Smooth muscle cell (in vitro differentiated cells): ENCODE measurements around the gene SUCLG2. TPM values are rescaled to one million over a fixed set of nuclear protein-coding genes. Genes with fewer than 3 reads are reported as not detected.

Experiments used
- DNase-seq: peaks from one replicate; lab custom pipeline; 2025; ENCODE audit not compliant: unreplicated experiment; lab: John Stamatoyannopoulos, UW
- H2AFZ ChIP-seq: fragments of 200-600 bp; sonication (generic); 2 replicates; pipeline ENCODE4 v1.6.0; 2016; ENCODE audit warnings: antibody characterized with exemption, low read depth, mild to moderate bottlenecking
- H3F3A ChIP-seq: fragments of 200-600 bp; sonication (generic); 2 replicates; pipeline ENCODE4 v1.6.0; 2017; ENCODE audit warnings: antibody characterized with exemption, low read depth
- H3K27ac ChIP-seq: fragments of 200-600 bp; sonication (generic); 2 replicates; pipeline ENCODE4 v1.5.1; 2016; ENCODE audit warnings: low read depth, mild to moderate bottlenecking
- H3K27me3 ChIP-seq: fragments of 200-600 bp; sonication (generic); 2 replicates; pipeline ENCODE4 v1.6.1; 2016; ENCODE audit warnings: low read depth, mild to moderate bottlenecking
- H3K36me3 ChIP-seq: fragments of 200-600 bp; sonication (generic); 2 replicates; pipeline ENCODE4 v1.5.1; 2016; ENCODE audit warnings: low read depth
- H3K4me1 ChIP-seq: fragments of 200-600 bp; sonication (generic); 2 replicates; pipeline ENCODE4 v1.5.1; 2016; ENCODE audit warnings: low read depth
- H3K4me2 ChIP-seq: fragments of 200-600 bp; sonication (generic); 2 replicates; pipeline ENCODE4 v1.6.0; 2016; ENCODE audit warnings: mild to moderate bottlenecking
- H3K4me3 ChIP-seq: fragments of 200-600 bp; sonication (generic); 2 replicates; pipeline ENCODE4 v1.5.1; 2016; ENCODE audit warnings: mild to moderate bottlenecking
- H3K79me2 ChIP-seq: fragments of 200-600 bp; sonication (generic); 2 replicates; pipeline ENCODE4 v1.6.0; 2016; ENCODE audit warnings: low read depth, mild to moderate bottlenecking
- H3K9ac ChIP-seq: fragments of 200-600 bp; sonication (generic); 2 replicates; pipeline ENCODE4 v1.6.0; 2016; ENCODE audit warnings: low read depth
- H3K9me3 ChIP-seq: fragments of 200-600 bp; sonication (generic); replicated peaks from 2 replicates; pipeline ENCODE4 v1.5.1; 2016; ENCODE audit warnings: low read depth
- H4K20me1 ChIP-seq: fragments of 200-600 bp; sonication (generic); 2 replicates; pipeline ENCODE4 v1.6.0; 2016; ENCODE audit warnings: low read depth
- WGBS: methylation state at CpG from one replicate; pipeline ENCODE4 v1.1.7; 2016; ENCODE audit warnings: low lambda C conversion rate; 5-methylcytosine and 5-hydroxymethylcytosine counted together
- polyA plus RNA-seq: library from polyadenylated mRNA; unstranded; fragments of >200 nt; fragmentation: Nextera tagmentation; extraction: Ambion mirVana; gene quantifications from 2 replicates; pipeline ENCODE4 v1.2.1, GENCODE V29; 2016
- total RNA-seq: library from RNA; depleted of rRNA; stranded (reverse); fragments of >200 nt; gene quantifications from 2 replicates; pipeline ENCODE4 v1.2.3, GENCODE V29; 2014
- TF ChIP-seq, protein P1 (sequence below): fragments of 200-600 bp; sonication (generic); IDR thresholded peaks from 2 replicates; pipeline ENCODE4 v1.5.1; 2017; ENCODE audit warnings: borderline replicate concordance, mild to moderate bottlenecking, antibody characterized with exemption; ENCODE audit not compliant: insufficient read depth, poor library complexity, severe bottlenecking

Gene SUCLG2
- total and polyA plus RNA-seq, 2 experiments from 2014 or later = 40.3 to 45.4 TPM

DNA sequence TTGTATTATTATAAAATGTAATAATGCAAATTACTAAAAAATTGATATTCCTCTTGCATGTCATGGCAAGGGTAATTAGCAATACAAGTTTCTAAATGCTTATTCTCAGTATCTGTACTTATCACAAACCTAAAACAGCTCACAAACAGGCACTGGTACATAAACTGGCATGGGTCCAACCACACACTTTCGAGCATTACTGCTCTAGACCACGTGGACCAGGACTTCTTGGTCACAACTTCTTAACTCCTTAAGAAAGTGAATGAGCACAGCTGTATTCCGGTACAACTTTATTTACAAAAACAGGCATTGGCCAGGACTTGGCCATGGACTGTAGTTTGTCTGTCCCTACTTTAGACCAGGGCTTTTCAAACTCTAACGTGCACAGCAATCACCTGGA lies 173.3 kb downstream of the SUCLG2 start:
- Histone ChIP-seq H3K36me3 (no peaks in the 10 kb centered on the region), H3K4me1 (no peaks in the 10 kb centered on the region), H3K27me3 (no peaks in the 10 kb centered on the region), H3K4me2 (no peak overlapping the region), H2AFZ (no peak overlapping the region), H4K20me1 (no peaks in the 10 kb centered on the region), H3K9ac (no peak overlapping the region), H3K79me2 (no peaks in the 10 kb centered on the region), H3K27ac (no peak overlapping the region), H3K4me3 (no peak overlapping the region), H3K9me3 (no peaks in the 10 kb centered on the region), H3F3A (no peaks in the 10 kb centered on the region)
- TF ChIP-seq, protein P1, sequence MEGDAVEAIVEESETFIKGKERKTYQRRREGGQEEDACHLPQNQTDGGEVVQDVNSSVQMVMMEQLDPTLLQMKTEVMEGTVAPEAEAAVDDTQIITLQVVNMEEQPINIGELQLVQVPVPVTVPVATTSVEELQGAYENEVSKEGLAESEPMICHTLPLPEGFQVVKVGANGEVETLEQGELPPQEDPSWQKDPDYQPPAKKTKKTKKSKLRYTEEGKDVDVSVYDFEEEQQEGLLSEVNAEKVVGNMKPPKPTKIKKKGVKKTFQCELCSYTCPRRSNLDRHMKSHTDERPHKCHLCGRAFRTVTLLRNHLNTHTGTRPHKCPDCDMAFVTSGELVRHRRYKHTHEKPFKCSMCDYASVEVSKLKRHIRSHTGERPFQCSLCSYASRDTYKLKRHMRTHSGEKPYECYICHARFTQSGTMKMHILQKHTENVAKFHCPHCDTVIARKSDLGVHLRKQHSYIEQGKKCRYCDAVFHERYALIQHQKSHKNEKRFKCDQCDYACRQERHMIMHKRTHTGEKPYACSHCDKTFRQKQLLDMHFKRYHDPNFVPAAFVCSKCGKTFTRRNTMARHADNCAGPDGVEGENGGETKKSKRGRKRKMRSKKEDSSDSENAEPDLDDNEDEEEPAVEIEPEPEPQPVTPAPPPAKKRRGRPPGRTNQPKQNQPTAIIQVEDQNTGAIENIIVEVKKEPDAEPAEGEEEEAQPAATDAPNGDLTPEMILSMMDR = no peak
- DNase-seq = no peak
- 87% methylated on average over 4 of the region's 4 CpGs for WGBS

DNA sequence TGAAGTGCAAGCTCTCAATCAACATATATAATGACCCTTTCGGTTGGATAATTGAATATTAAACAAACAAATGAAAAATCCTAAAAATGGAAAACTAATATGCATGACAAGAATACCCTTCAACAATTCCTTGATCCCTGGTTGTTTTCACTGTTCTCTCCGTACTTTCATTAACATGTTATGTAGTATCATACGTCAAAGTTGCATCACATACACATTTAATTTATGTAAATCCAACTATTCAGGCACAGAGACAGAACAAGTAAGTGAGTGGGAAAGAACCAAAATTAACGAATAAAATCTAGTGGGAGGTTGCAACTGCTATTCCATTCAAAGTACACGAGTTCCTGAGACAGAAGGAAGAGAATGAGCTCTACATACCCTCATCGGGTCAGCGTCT lies 176.0 kb downstream of the SUCLG2 start:
- Histone ChIP-seq H3K4me3 (no peak overlapping the region), H3K9ac (no peak overlapping the region), H3K79me2 (no peaks in the 10 kb centered on the region), H3K9me3 (no peaks in the 10 kb centered on the region), H3K36me3 (no peaks in the 10 kb centered on the region), H3K27me3 (no peaks in the 10 kb centered on the region), H3K4me1 (no peaks in the 10 kb centered on the region), H4K20me1 (no peaks in the 10 kb centered on the region), H3F3A (no peaks in the 10 kb centered on the region), H2AFZ (no peak overlapping the region), H3K27ac (no peak overlapping the region), H3K4me2 (no peak overlapping the region)
- TF ChIP-seq, protein P1 = no peak
- no peak for DNase-seq
- WGBS = 97% methylated on average over 7 of the region's 7 CpGs

DNA sequence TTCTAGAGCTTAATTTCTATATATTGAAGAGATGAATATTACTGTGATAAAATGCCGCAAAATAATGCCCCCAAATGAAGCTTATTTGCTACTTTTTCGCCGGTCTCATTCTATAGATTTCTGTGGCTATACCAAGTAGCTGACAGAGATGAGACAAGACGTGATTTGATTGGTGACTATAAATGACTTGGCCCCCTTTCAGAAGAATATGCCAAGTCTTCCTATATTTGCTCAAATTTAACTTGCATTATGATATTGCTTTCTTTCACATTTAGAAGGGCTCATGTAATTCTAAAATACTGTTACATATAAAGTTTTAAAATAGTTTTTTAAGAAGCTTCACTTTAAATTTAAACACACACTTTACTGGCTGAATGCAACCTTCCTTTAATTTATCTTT lies 180.1 kb downstream of the SUCLG2 start:
- H3K27ac ChIP-seq = no peak overlapping the region
- no peak overlapping the region for H3K9ac ChIP-seq
- H3K4me1 ChIP-seq = no peaks in the 10 kb centered on the region
- 97% methylated on average over 4 of the region's 4 CpGs for WGBS
- no peak for DNase-seq
- TF ChIP-seq, protein P1 = no peak
- H2AFZ ChIP-seq = no peak overlapping the region
- no peaks in the 10 kb centered on the region for H4K20me1 ChIP-seq
- no peaks in the 10 kb centered on the region for H3K36me3 ChIP-seq
- no peaks in the 10 kb centered on the region for H3F3A ChIP-seq
- no peak overlapping the region for H3K4me3 ChIP-seq
- no peaks in the 10 kb centered on the region for H3K27me3 ChIP-seq
- H3K4me2 ChIP-seq = no peak overlapping the region
- H3K79me2 ChIP-seq = no peaks in the 10 kb centered on the region
- no peaks in the 10 kb centered on the region for H3K9me3 ChIP-seq

DNA sequence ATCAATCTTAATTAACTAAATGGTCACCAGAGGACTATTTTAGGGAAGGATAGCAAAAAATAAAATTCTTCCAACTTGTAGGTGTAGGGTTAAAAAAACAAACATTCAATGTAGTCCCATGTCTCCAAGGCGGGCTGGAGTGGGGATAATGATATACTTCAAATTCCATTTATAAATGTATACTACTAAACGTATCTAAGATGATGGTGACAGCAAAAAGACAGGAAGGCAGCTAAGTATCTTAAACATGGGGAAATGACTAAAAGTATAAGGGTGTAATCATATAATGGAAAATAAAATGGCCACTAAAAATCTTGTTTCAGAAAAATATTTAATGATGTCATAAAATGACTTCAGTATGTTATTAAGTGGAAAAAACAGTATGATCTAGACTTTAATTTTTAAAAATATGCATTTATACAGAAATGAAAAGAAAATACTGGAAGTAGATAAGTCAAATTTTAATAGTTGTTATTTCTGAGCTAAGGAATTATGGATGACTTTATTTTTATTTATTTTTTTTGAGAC lies 181.7 kb downstream of the SUCLG2 start:
- Histone ChIP-seq H3K27me3 (no peaks in the 10 kb centered on the region), H2AFZ (no peak overlapping the region), H3K4me1 (no peaks in the 10 kb centered on the region), H3K27ac (no peak overlapping the region), H3K4me2 (no peak overlapping the region), H3K36me3 (no peaks in the 10 kb centered on the region), H3K9ac (no peak overlapping the region), H3F3A (no peaks in the 10 kb centered on the region), H3K4me3 (no peak overlapping the region), H3K79me2 (no peaks in the 10 kb centered on the region), H3K9me3 (no peaks in the 10 kb centered on the region), H4K20me1 (no peaks in the 10 kb centered on the region)
- 94% methylated on average over 2 of the region's 2 CpGs for whole genome bisulfite sequencing
- TF ChIP-seq, protein P1 = no peak
- no peak for DNase-seq
